Gastroesophageal sphincter (tissue), 3 donors: Measurements from ENCODE around the gene UBE2N.

Experiments used
- POLR2A ChIP-seq, 2 donors: fragments of 450-650 bp; IDR thresholded peaks; one replicate each; pipeline ENCODE4 v1.6.1; 2017; ENCODE audit warnings: antibody characterized with exemption in 2 of 2, mild to moderate bottlenecking in 2 of 2, moderate library complexity in 1 of 2
- POLR2AphosphoS5 ChIP-seq: sonication (generic); formaldehyde crosslinking; IDR thresholded peaks from one replicate; pipeline ENCODE4 v1.6.1; 2017; ENCODE audit warnings: antibody characterized with exemption
- TF ChIP-seq, protein P1 (sequence below), 4 experiments: fragments of 200-600 bp in 2 of 4; fragments of 450-650 bp in 2 of 4; sonication (generic) in 1 of 4; IDR thresholded peaks; one replicate each; pipeline ENCODE4 v1.5.1; 2017 to 2019; ENCODE audit warnings: antibody characterized with exemption in 4 of 4, mild to moderate bottlenecking in 2 of 4, moderate library complexity in 2 of 4

DNA sequence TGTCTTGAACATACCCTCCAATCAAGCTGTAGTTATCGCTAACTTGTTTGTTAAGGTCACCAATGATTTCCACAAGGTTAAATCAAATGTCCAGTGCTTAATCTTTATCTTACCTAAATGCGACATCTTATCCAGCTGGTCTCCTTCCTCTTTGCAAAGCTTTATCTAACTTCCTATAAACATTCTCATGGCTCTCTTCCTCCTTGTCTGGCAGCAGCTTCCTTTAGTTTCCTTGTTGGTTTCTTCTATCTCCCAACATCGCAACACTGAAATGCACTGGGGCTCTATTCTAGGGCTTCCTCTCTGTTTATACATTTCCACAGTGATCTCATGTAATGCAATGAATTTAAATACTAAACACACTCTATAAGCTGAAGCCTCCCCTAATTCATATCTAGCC lies 28.7 kb downstream of the UBE2N start:
- TF ChIP-seq, protein P1, sequence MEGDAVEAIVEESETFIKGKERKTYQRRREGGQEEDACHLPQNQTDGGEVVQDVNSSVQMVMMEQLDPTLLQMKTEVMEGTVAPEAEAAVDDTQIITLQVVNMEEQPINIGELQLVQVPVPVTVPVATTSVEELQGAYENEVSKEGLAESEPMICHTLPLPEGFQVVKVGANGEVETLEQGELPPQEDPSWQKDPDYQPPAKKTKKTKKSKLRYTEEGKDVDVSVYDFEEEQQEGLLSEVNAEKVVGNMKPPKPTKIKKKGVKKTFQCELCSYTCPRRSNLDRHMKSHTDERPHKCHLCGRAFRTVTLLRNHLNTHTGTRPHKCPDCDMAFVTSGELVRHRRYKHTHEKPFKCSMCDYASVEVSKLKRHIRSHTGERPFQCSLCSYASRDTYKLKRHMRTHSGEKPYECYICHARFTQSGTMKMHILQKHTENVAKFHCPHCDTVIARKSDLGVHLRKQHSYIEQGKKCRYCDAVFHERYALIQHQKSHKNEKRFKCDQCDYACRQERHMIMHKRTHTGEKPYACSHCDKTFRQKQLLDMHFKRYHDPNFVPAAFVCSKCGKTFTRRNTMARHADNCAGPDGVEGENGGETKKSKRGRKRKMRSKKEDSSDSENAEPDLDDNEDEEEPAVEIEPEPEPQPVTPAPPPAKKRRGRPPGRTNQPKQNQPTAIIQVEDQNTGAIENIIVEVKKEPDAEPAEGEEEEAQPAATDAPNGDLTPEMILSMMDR (IDR thresholded peaks at IDR 0.05), result no peak
- TF ChIP-seq POLR2A (IDR thresholded peaks at IDR 0.05) (no peak), POLR2AphosphoS5 (no peak)
